ENCODE results near the gene MON1A. TPM values are rescaled to one million over a fixed set of nuclear protein-coding genes. Genes with fewer than 3 reads are reported as not detected.

MON1A gene
- total RNA-seq, 2 donors from 2014 or later: 8.4 to 9.4 TPM

DNA sequence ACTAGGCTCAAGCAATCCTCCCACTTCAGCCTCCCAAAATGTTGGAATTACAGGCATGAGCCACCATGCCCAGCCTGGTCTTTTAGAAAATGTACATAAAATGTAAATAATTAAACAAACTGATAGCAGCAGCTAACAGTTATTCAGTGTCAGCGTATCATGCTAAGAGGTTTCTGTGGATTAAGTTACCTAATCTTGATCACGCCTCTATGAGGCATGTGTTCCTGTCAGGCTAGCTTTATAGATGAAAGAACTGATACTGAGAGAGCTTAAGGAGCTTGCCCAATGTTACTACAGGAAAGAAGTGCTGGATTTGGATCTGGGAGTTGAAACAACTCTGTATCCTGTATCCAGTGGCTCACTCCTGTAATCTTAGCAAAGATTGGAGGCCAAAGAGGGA is 14.7 kb downstream of the MON1A start:
- peaks cover 5% of the 10 kb centered on the region for H3K36me3 ChIP-seq
- no peaks in the 10 kb centered on the region for H3K9me3 ChIP-seq
- no peak overlapping the region for H3K4me3 ChIP-seq
- TF ChIP-seq, protein P1, sequence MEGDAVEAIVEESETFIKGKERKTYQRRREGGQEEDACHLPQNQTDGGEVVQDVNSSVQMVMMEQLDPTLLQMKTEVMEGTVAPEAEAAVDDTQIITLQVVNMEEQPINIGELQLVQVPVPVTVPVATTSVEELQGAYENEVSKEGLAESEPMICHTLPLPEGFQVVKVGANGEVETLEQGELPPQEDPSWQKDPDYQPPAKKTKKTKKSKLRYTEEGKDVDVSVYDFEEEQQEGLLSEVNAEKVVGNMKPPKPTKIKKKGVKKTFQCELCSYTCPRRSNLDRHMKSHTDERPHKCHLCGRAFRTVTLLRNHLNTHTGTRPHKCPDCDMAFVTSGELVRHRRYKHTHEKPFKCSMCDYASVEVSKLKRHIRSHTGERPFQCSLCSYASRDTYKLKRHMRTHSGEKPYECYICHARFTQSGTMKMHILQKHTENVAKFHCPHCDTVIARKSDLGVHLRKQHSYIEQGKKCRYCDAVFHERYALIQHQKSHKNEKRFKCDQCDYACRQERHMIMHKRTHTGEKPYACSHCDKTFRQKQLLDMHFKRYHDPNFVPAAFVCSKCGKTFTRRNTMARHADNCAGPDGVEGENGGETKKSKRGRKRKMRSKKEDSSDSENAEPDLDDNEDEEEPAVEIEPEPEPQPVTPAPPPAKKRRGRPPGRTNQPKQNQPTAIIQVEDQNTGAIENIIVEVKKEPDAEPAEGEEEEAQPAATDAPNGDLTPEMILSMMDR (IDR thresholded peaks at IDR 0.05): no peak
- no peak for DNase-seq (ENCODE audit: low spot score)
- H3K27me3 ChIP-seq: no peaks in the 10 kb centered on the region
- H3K27ac ChIP-seq: no peak overlapping the region
- no peaks in the 10 kb centered on the region for H3K4me1 ChIP-seq

DNA sequence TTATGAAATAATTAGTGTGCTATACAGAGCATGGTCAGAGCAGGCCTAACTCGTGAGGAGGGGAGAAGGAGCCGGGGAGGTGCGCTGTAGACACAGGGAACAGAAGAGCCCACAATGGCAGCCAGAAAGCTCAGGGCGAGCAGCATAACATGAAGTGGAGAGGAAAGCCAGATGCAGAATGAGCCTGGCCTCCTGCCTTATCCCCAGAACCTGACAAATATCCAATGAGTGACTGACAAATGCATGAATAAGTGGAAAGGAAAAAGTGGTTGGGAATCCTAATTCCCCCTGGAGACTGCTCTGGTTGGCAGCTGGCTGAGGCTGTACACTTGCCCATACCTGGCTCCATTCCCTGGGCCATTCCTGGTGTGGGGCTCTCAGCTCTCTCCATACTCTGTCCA is 16.7 kb downstream of the MON1A start:
- TF ChIP-seq, protein P1 (IDR thresholded peaks at IDR 0.05): no peak
- Histone ChIP-seq H3K9me3 (no peaks in the 10 kb centered on the region), H3K4me3 (no peak overlapping the region), H3K27ac (no peak overlapping the region), H3K27me3 (no peaks in the 10 kb centered on the region), H3K36me3 (peaks cover 12% of the 10 kb centered on the region), H3K4me1 (no peaks in the 10 kb centered on the region)
- no peak for DNase-seq (ENCODE audit: low spot score)

DNA sequence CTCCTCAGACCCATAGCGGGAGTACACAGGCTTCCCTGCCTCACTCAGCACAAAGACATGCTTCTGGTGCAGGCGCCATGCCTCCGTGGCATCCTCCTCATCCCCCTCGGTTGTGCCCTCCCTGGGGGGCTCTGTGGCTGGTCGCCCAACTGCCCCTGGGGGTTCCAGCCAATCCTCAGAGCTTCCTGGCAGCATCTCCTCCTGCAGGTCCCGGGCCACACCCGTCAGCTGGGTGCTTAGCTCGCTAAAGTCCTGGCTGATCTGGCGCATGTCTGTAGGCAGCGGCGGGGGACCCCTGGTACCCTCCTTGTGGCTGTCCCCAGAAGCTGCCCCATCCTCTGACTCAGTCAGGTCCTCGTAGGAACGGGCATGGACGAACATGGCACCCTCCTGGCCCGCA is 18.0 kb downstream of the MON1A start:
- no peaks in the 10 kb centered on the region for H3K27me3 ChIP-seq
- no peaks in the 10 kb centered on the region for H3K4me1 ChIP-seq
- H3K36me3 ChIP-seq: peaks cover 12% of the 10 kb centered on the region
- no peak for DNase-seq (ENCODE audit: low spot score)
- H3K27ac ChIP-seq: no peak overlapping the region
- H3K4me3 ChIP-seq: no peak overlapping the region
- TF ChIP-seq, protein P1 (IDR thresholded peaks at IDR 0.05): no peak
- no peaks in the 10 kb centered on the region for H3K9me3 ChIP-seq

DNA sequence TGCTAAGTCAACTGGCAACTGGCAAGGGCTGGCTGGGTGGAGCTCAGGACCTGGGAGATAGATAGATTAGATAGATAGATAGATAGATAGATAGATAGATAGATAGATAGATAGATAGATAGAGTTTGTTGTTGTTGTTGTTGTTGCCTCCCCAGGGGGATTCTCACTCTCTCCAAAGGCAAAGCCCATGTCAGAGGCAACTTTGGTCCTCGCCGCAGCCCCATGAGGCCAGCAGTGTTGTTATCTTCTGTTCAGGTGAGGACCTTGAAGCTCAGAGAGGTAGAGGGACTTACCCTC is 18.5 kb downstream of the MON1A start:
- Histone ChIP-seq H3K9me3 (no peaks in the 10 kb centered on the region), H3K36me3 (peaks cover 12% of the 10 kb centered on the region), H3K27me3 (no peaks in the 10 kb centered on the region), H3K4me1 (peaks cover 0 to 5% of the 10 kb centered on the region in 2 donors), H3K4me3 (no peak overlapping the region), H3K27ac (no peak overlapping the region)
- TF ChIP-seq, protein P1 (IDR thresholded peaks at IDR 0.05): no peak
- no peak for DNase-seq (ENCODE audit: low spot score)

DNA sequence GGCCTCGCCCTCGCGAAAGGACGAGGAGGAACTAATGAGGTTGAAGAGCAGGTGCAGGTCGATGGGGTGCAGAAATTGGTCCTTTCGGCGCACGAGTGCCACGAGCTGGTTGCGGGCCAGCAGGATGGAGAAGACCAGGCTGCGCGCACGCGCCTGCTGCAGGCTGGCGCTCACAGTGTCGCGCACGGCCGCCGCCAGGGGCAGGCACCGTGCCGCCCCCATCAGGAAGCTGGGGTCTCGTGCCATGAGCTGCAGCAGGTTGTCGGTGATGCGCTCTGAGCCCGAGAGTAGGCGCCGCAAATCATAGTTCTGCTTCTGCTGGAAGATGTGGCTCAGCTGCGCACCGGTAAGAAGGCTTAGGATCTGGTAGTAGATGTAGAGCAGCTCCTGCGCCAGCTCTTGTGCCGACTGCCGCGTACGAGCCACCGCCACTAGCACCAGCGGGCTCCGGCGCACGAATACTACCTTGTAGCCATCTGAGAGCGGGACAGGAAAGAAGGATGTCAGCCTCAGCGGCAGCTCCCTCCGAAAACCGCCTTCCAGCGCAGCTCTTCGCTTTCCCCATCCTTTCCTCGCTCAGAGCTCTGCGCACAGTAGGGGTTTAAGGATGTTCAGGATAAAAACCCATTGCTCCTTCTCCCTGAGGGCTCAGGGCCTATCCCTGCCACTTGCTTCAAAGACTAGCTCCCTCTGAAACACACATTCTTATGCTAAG is 19.0 kb downstream of the MON1A start:
- Histone ChIP-seq H3K9me3 (no peaks in the 10 kb centered on the region), H3K36me3 (peaks cover 12% of the 10 kb centered on the region), H3K27me3 (no peaks in the 10 kb centered on the region), H3K27ac (no peak overlapping the region), H3K4me3 (no peak overlapping the region), H3K4me1 (peaks cover 0 to 10% of the 10 kb centered on the region in 2 donors)
- no peak for DNase-seq (ENCODE audit: low spot score)
- TF ChIP-seq, protein P1 (IDR thresholded peaks at IDR 0.05): no peak

Measured in right atrium auricular region (tissue), 2 donors.